Astrocyte (in vitro differentiated cells and primary cell): ENCODE measurements around the gene MMP28. TPM values are rescaled to one million over a fixed set of nuclear protein-coding genes. Genes with fewer than 3 reads are reported as not detected.

ENCODE experiments used
- DNase-seq: peaks from one replicate; pipeline ENCODE4 v3.0.0-alpha.2; 2010; ENCODE audit warnings: low read depth
- FAIRE-seq: peaks from 2 replicates; lab custom pipeline; 2011; peaks lifted over from hg19 to GRCh38; lab: Jason Lieb, UNC
- H2AFZ ChIP-seq: 2 replicates; pipeline ENCODE4 v1.6.0; 2012; ENCODE audit warnings: low read depth, low read length, inconsistent platforms
- H3K27ac ChIP-seq: 2 replicates; pipeline ENCODE4 v1.5.1; 2011; ENCODE audit warnings: low read depth, low read length, inconsistent platforms
- H3K27me3 ChIP-seq: 2 replicates; pipeline ENCODE4 v1.6.0; 2011; ENCODE audit warnings: low read length, inconsistent platforms; ENCODE audit not compliant: insufficient read depth
- H3K36me3 ChIP-seq: 2 replicates; pipeline ENCODE4 v1.5.1; 2011; ENCODE audit warnings: low read length, inconsistent platforms; ENCODE audit not compliant: insufficient read depth
- H3K4me1 ChIP-seq: 2 replicates; pipeline ENCODE4 v1.5.1; 2011; ENCODE audit warnings: low read length, inconsistent platforms; ENCODE audit not compliant: insufficient read depth
- H3K4me2 ChIP-seq: 2 replicates; pipeline ENCODE4 v1.6.0; 2012; ENCODE audit warnings: low read length, inconsistent platforms
- H3K4me3 ChIP-seq: 2 replicates; pipeline ENCODE4 v1.5.1; 2011; ENCODE audit warnings: low read depth, mild to moderate bottlenecking, low read length, inconsistent platforms; ENCODE audit not compliant: insufficient read depth
- H3K79me2 ChIP-seq: 2 replicates; pipeline ENCODE4 v1.6.0; 2012; ENCODE audit warnings: mild to moderate bottlenecking, low read length, inconsistent platforms; ENCODE audit not compliant: insufficient read depth
- H3K9ac ChIP-seq: 2 replicates; pipeline ENCODE4 v1.6.0; 2012; ENCODE audit warnings: mild to moderate bottlenecking, low read length, inconsistent platforms
- H3K9me3 ChIP-seq: 2 replicates; pipeline ENCODE4 v1.5.1; 2012; ENCODE audit warnings: low read depth, mild to moderate bottlenecking, low read length, inconsistent platforms; ENCODE audit not compliant: insufficient read depth
- H4K20me1 ChIP-seq: 2 replicates; pipeline ENCODE4 v1.6.0; 2012; ENCODE audit warnings: low read length, inconsistent platforms; ENCODE audit not compliant: insufficient read depth
- H3K27ac Mint-ChIP-seq: one replicate; pipeline ENCODE4 v1.8.0; 2021; ENCODE audit warnings: mild to moderate bottlenecking, mixed read lengths; ENCODE audit not compliant: unreplicated experiment
- H3K27me3 Mint-ChIP-seq: one replicate; pipeline ENCODE4 v1.8.0; 2021; ENCODE audit warnings: low read depth, mixed read lengths; ENCODE audit not compliant: unreplicated experiment
- H3K36me3 Mint-ChIP-seq: one replicate; pipeline ENCODE4 v1.8.0; 2021; ENCODE audit warnings: low read depth, mixed read lengths; ENCODE audit not compliant: unreplicated experiment
- H3K4me1 Mint-ChIP-seq: one replicate; pipeline ENCODE4 v1.8.0; 2021; ENCODE audit warnings: low read depth, mixed read lengths; ENCODE audit not compliant: unreplicated experiment
- H3K4me3 Mint-ChIP-seq: one replicate; pipeline ENCODE4 v1.8.0; 2021; ENCODE audit warnings: mild to moderate bottlenecking, moderate library complexity, mixed read lengths; ENCODE audit not compliant: unreplicated experiment
- H3K9me3 Mint-ChIP-seq: one replicate; pipeline ENCODE4 v1.8.0; 2021; ENCODE audit warnings: mild to moderate bottlenecking, mixed read lengths; ENCODE audit not compliant: unreplicated experiment
- EZH2 ChIP-seq: IDR thresholded peaks from 2 replicates; pipeline ENCODE4 v1.6.1; 2012; ENCODE audit warnings: mild to moderate bottlenecking, low read length, inconsistent platforms; ENCODE audit not compliant: insufficient read depth
- total RNA-seq: library from RNA; stranded (reverse); gene quantifications from 2 replicates; pipeline ENCODE4 v1.2.1, GENCODE V29; 2021
- TF ChIP-seq, protein P1 (sequence below): IDR thresholded peaks from 2 replicates; pipeline ENCODE4 v1.5.1; 2011; ENCODE audit warnings: low read depth, mild to moderate bottlenecking, inconsistent platforms, low read length, moderate library complexity; ENCODE audit not compliant: insufficient read depth

MMP28 gene
- total RNA-seq, 1 donor from 2014 or later = 1.2 TPM

GRCh38 chr17:35817196-35817595, 21.8 kb upstream of the MMP28 start:
- Histone ChIP-seq H3K4me1 (no peaks in the 10 kb centered on the region), H3K36me3 (peaks cover 27% of the 10 kb centered on the region), H2AFZ (no peak overlapping the region), H3K4me3 (no peak overlapping the region), H3K27ac (no peak overlapping the region), H3K27me3 (no peaks in the 10 kb centered on the region), H4K20me1 (peaks cover 58% of the 10 kb centered on the region), H3K9me3 (no peaks in the 10 kb centered on the region), H3K79me2 (peaks cover 90% of the 10 kb centered on the region), H3K9ac (no peak overlapping the region), H3K4me2 (no peak overlapping the region)
- H3K4me3 Mint-ChIP-seq = no peak overlapping the region
- no peaks in the 10 kb centered on the region for H3K9me3 Mint-ChIP-seq
- TF ChIP-seq EZH2 = no peak
- H3K27me3 Mint-ChIP-seq = no peaks in the 10 kb centered on the region
- FAIRE-seq = no peak
- no peak overlapping the region for H3K27ac Mint-ChIP-seq
- H3K4me1 Mint-ChIP-seq = peaks cover 7% of the 10 kb centered on the region
- peaks cover 2% of the 10 kb centered on the region for H3K36me3 Mint-ChIP-seq
- no peak for DNase-seq

DNA sequence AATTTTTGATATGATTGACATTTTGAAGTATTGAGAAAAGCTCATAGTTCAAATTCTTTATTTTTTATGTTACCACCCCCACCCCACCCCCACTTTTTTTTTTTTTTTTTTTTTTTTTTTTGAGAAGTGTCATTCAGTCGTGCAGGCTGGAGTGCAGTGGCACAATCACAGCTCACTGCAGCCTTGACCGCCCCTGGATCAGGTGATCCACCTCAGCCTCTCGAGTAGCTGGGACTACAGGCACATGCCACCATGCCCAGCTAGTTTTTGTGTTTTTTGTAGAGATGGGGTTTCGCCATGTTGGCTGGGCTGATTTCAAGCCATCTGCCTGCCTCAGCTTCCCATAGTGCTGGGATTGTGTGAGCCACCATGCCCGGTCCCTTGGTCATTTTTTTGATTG, 21.3 kb upstream of the MMP28 start:
- DNase-seq (no peak), FAIRE-seq (no peak)
- TF ChIP-seq, protein P1, sequence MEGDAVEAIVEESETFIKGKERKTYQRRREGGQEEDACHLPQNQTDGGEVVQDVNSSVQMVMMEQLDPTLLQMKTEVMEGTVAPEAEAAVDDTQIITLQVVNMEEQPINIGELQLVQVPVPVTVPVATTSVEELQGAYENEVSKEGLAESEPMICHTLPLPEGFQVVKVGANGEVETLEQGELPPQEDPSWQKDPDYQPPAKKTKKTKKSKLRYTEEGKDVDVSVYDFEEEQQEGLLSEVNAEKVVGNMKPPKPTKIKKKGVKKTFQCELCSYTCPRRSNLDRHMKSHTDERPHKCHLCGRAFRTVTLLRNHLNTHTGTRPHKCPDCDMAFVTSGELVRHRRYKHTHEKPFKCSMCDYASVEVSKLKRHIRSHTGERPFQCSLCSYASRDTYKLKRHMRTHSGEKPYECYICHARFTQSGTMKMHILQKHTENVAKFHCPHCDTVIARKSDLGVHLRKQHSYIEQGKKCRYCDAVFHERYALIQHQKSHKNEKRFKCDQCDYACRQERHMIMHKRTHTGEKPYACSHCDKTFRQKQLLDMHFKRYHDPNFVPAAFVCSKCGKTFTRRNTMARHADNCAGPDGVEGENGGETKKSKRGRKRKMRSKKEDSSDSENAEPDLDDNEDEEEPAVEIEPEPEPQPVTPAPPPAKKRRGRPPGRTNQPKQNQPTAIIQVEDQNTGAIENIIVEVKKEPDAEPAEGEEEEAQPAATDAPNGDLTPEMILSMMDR = no peak
- TF ChIP-seq EZH2 = no peak
- Mint-ChIP-seq H3K27me3 (no peaks in the 10 kb centered on the region), H3K9me3 (no peaks in the 10 kb centered on the region), H3K36me3 (peaks cover 2% of the 10 kb centered on the region), H3K4me1 (peaks cover 7% of the 10 kb centered on the region), H3K4me3 (no peak overlapping the region), H3K27ac (no peak overlapping the region)
- H4K20me1 ChIP-seq = peaks cover 63% of the 10 kb centered on the region
- no peak overlapping the region for H3K27ac ChIP-seq
- peaks cover 95% of the 10 kb centered on the region for H3K79me2 ChIP-seq
- H3K36me3 ChIP-seq = peaks cover 25% of the 10 kb centered on the region
- H2AFZ ChIP-seq = no peak overlapping the region
- no peaks in the 10 kb centered on the region for H3K4me1 ChIP-seq
- H3K4me2 ChIP-seq = no peak overlapping the region
- no peaks in the 10 kb centered on the region for H3K9me3 ChIP-seq
- no peak overlapping the region for H3K9ac ChIP-seq
- H3K4me3 ChIP-seq = no peak overlapping the region
- no peaks in the 10 kb centered on the region for H3K27me3 ChIP-seq

GRCh38 chr17:35812456-35812855, 17.0 kb upstream of the MMP28 start:
- Histone ChIP-seq H3K79me2 (peaks cover 82% of the 10 kb centered on the region), H2AFZ (no peak overlapping the region), H3K4me3 (no peak overlapping the region), H3K36me3 (peaks cover 3% of the 10 kb centered on the region), H3K9me3 (no peaks in the 10 kb centered on the region), H3K27me3 (no peaks in the 10 kb centered on the region), H3K27ac (no peak overlapping the region), H4K20me1 (peaks cover 74% of the 10 kb centered on the region), H3K4me2 (no peak overlapping the region), H3K4me1 (peaks cover 13% of the 10 kb centered on the region), H3K9ac (no peak overlapping the region)
- H3K27me3 Mint-ChIP-seq = no peaks in the 10 kb centered on the region
- FAIRE-seq = no peak
- TF ChIP-seq, protein P1 = no peak
- TF ChIP-seq EZH2 = no peak
- H3K9me3 Mint-ChIP-seq = no peaks in the 10 kb centered on the region
- H3K27ac Mint-ChIP-seq = no peak overlapping the region
- H3K36me3 Mint-ChIP-seq = peaks cover 2% of the 10 kb centered on the region
- H3K4me1 Mint-ChIP-seq = peaks cover 25% of the 10 kb centered on the region
- H3K4me3 Mint-ChIP-seq = peak overlapping the region; percentile 12
- no peak for DNase-seq
